ENCODE data around the gene TET2. TPM values are rescaled to one million over a fixed set of nuclear protein-coding genes. Genes with fewer than 3 reads are reported as not detected.

The TET2 gene
- total and polyA plus RNA-seq, 5 donors from 2014 or later, result 9.9 to 53.2 (median 19.7) TPM

DNA sequence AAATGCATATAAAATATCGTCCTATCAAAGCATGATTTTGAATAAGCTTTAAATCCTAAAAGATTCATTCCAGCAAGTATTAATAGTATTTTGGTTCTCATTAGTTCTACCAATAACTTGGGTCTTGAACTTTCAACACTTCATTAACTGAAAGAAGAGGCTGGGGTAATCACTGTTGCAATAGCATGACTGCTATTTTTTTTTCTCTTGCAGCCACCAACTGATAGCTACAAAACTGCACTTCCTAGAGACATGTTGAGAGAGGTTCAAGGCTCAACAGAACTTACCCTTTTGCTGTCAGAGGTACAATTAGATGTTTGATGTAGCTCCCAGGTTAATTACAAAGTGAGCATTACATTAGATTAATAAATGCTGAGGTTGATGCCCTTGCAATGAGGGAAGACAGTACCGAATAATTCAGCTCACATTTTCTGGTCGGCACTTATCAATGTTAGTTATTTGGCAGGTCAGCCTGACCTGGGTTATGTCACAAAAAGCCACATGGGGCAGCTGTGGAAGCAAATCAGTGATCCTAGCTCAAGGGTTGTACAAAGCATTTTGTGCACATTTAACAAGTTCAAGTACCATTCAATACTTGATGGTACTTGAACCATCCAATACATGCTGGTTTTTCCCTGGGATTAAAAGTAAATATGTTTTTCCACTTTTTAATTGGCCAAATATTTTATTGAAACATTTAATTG, 29.9 kb upstream of the TET2 start:
- Histone ChIP-seq H3K9me3 (ENCODE audit: control insufficient read depth in 2 of 2, low read length in 2 of 2) (no peaks in the 10 kb centered on the region), H3K27ac (ENCODE audit: insufficient read depth, low read length, poor library complexity, severe bottlenecking) (no peak overlapping the region), H3K4me1 (ENCODE audit: control insufficient read depth, insufficient read depth, low read length, poor library complexity, severe bottlenecking) (no peaks in the 10 kb centered on the region), H3K36me3 (ENCODE audit: control insufficient read depth, insufficient read depth, low read length) (no peaks in the 10 kb centered on the region), H3K27me3 (ENCODE audit: control insufficient read depth, insufficient read depth, low read length) (peaks cover 4% of the 10 kb centered on the region), H3K4me3 (ENCODE audit: low read depth, low read length) (no peak overlapping the region)
- Mint-ChIP-seq H3K4me3 (no peak overlapping the region), H3K36me3 (no peaks in the 10 kb centered on the region), H3K4me1 (no peaks in the 10 kb centered on the region), H3K9me3 (peaks cover 0 to 2% (median 0%) of the 10 kb centered on the region in 7 donors), H3K27me3 (peaks cover 5% of the 10 kb centered on the region), H3K27ac (no peak overlapping the region)
- no peak for DNase-seq
- ATAC-seq (ENCODE audit: low read depth in 2 of 2), result no peak

DNA sequence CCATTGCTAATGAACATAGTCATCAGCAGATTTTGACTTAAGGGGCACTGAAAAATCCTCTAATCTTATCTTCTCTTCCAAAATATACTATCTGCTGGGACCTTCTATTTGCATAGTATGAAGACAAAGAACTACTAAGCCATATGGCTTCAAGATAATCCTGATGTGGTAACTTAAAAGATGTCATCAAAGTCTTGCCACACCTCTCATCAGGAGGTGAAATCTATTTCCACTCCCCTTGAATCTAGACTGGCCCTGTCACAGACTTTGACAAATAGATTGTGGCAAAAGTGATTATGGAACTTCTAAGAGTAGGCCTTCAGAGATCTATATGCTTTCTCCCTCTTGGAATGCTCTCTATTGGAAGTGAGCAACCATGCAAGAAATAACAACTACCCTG, 27.3 kb upstream of the TET2 start:
- DNase-seq (no peak), ATAC-seq (ENCODE audit: low read depth in 2 of 2) (no peak)
- Mint-ChIP-seq H3K27me3 (peaks cover 1% of the 10 kb centered on the region), H3K27ac (no peak overlapping the region), H3K9me3 (no peaks in the 10 kb centered on the region), H3K4me3 (no peak overlapping the region), H3K4me1 (no peaks in the 10 kb centered on the region), H3K36me3 (no peaks in the 10 kb centered on the region)
- Histone ChIP-seq H3K4me1 (ENCODE audit: control insufficient read depth, insufficient read depth, low read length, poor library complexity, severe bottlenecking) (no peaks in the 10 kb centered on the region), H3K27ac (ENCODE audit: insufficient read depth, low read length, poor library complexity, severe bottlenecking) (no peak overlapping the region), H3K9me3 (ENCODE audit: control insufficient read depth in 2 of 2, low read length in 2 of 2) (no peaks in the 10 kb centered on the region), H3K36me3 (ENCODE audit: control insufficient read depth, insufficient read depth, low read length) (no peaks in the 10 kb centered on the region), H3K4me3 (ENCODE audit: low read depth, low read length) (no peak overlapping the region), H3K27me3 (ENCODE audit: control insufficient read depth, insufficient read depth, low read length) (peaks cover 4% of the 10 kb centered on the region)

DNA sequence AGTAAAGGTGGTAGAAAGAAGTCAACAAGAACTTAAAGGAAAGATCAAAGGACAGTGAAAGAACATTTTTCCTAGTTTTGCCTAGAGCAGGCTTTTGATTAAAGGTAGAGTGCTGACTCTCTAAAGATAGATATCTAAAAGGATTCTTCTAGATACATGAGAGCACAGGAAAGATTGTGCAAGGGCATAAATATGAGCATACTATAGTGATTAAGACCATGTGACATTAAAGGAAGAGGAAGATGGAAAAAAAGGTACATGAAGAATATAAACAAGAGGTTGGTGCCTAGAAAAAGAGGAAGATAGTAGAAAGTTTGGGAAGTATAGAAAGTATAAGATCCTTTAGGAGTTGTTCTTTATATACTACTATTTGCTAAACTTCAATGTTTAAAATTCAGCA, 26.1 kb upstream of the TET2 start:
- H3K27ac ChIP-seq (ENCODE audit: insufficient read depth, low read length, poor library complexity, severe bottlenecking), result no peak overlapping the region
- no peaks in the 10 kb centered on the region for H3K4me1 Mint-ChIP-seq
- H3K9me3 Mint-ChIP-seq, result no peaks in the 10 kb centered on the region
- H3K27me3 Mint-ChIP-seq, result no peaks in the 10 kb centered on the region
- no peak for DNase-seq
- no peaks in the 10 kb centered on the region for H3K9me3 ChIP-seq (ENCODE audit: control insufficient read depth in 2 of 2, low read length in 2 of 2)
- H3K4me3 Mint-ChIP-seq, result no peak overlapping the region
- no peak for ATAC-seq (ENCODE audit: low read depth in 2 of 2)
- no peak overlapping the region for H3K4me3 ChIP-seq (ENCODE audit: low read depth, low read length)
- no peaks in the 10 kb centered on the region for H3K36me3 Mint-ChIP-seq
- no peak overlapping the region for H3K27ac Mint-ChIP-seq
- no peaks in the 10 kb centered on the region for H3K36me3 ChIP-seq (ENCODE audit: control insufficient read depth, insufficient read depth, low read length)
- no peaks in the 10 kb centered on the region for H3K4me1 ChIP-seq (ENCODE audit: control insufficient read depth, insufficient read depth, low read length, poor library complexity, severe bottlenecking)
- H3K27me3 ChIP-seq (ENCODE audit: control insufficient read depth, insufficient read depth, low read length), result peaks cover under 1% of the 10 kb centered on the region

DNA sequence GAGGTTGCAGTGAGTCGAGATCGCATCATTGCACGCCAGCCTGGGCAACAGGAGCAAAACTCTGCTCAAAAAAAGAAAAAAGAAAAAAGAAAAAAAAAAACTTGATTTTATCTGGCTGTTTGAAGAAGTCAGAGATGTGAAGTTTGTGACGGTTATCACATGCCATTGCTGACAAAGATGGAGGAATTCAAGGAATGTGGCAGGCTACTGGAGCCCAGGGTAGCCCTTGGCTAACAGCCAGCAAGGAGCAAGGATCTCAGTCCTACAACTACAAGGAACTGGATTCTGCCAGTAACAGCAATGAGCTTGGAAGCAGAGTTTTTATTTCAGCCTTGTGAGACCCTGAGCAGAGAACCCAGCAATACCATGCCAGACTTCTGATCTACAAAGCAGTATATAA, 24.3 kb upstream of the TET2 start:
- Mint-ChIP-seq H3K27ac (no peak overlapping the region), H3K36me3 (no peaks in the 10 kb centered on the region), H3K9me3 (no peaks in the 10 kb centered on the region), H3K27me3 (no peaks in the 10 kb centered on the region), H3K4me3 (no peak overlapping the region), H3K4me1 (no peaks in the 10 kb centered on the region)
- DNase-seq (no peak), ATAC-seq (ENCODE audit: low read depth in 2 of 2) (no peak)
- no peak overlapping the region for H3K27ac ChIP-seq (ENCODE audit: insufficient read depth, low read length, poor library complexity, severe bottlenecking)
- no peaks in the 10 kb centered on the region for H3K27me3 ChIP-seq (ENCODE audit: control insufficient read depth, insufficient read depth, low read length)
- no peaks in the 10 kb centered on the region for H3K36me3 ChIP-seq (ENCODE audit: control insufficient read depth, insufficient read depth, low read length)
- H3K9me3 ChIP-seq (ENCODE audit: control insufficient read depth in 2 of 2, low read length in 2 of 2), result no peaks in the 10 kb centered on the region
- no peaks in the 10 kb centered on the region for H3K4me1 ChIP-seq (ENCODE audit: control insufficient read depth, insufficient read depth, low read length, poor library complexity, severe bottlenecking)
- no peak overlapping the region for H3K4me3 ChIP-seq (ENCODE audit: low read depth, low read length)

DNA sequence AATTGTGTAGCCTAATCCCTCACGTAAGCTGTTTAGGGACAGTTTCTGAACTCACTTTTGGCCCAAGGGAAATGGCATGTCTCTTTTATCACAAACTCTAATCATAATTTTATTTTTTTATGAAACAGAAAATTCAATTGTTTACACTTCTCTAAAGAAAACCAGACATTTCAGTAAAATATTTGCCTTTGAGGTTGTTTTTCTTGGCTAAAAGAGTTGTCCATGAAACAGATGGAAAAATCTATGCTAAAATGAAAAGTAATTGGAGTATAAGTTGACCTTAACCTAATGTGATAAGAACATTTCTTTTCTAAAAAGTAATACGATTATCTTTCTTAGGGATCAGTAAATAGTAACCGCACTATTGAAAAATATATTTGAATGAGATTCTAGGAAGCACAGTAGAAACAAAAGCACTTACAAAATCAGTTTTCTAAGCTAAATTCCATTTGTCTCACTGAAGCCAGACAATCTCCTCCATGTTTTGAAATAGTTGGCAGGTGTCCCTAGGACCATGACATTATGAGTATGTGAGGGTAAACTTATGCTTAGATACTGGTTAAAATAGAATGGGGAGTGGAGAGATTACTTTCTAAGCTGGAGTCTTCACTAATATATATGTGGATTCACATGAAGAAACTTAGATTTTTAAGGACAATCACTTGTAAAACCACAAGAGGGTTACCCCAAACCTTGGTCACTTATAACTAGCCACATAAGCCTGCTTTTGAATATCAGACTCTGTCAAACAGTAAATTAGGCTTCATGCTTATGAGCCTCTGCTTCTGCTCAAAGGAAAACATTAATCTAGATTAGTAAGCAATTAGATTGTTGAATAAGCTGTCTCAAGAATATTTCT, 20.1 kb upstream of the TET2 start:
- DNase-seq, result no peak
- no peaks in the 10 kb centered on the region for H3K27me3 Mint-ChIP-seq
- ATAC-seq (ENCODE audit: low read depth in 2 of 2), result no peak
- H3K27ac ChIP-seq (ENCODE audit: insufficient read depth, low read length, poor library complexity, severe bottlenecking), result no peak overlapping the region
- H3K4me3 Mint-ChIP-seq, result no peak overlapping the region
- no peak overlapping the region for H3K27ac Mint-ChIP-seq
- H3K9me3 ChIP-seq (ENCODE audit: control insufficient read depth in 2 of 2, low read length in 2 of 2), result no peaks in the 10 kb centered on the region
- no peaks in the 10 kb centered on the region for H3K9me3 Mint-ChIP-seq
- H3K4me1 ChIP-seq (ENCODE audit: control insufficient read depth, insufficient read depth, low read length, poor library complexity, severe bottlenecking), result no peaks in the 10 kb centered on the region
- no peaks in the 10 kb centered on the region for H3K4me1 Mint-ChIP-seq
- no peaks in the 10 kb centered on the region for H3K36me3 Mint-ChIP-seq
- H3K27me3 ChIP-seq (ENCODE audit: control insufficient read depth, insufficient read depth, low read length), result no peaks in the 10 kb centered on the region
- no peak overlapping the region for H3K4me3 ChIP-seq (ENCODE audit: low read depth, low read length)
- H3K36me3 ChIP-seq (ENCODE audit: control insufficient read depth, insufficient read depth, low read length), result no peaks in the 10 kb centered on the region

DNA sequence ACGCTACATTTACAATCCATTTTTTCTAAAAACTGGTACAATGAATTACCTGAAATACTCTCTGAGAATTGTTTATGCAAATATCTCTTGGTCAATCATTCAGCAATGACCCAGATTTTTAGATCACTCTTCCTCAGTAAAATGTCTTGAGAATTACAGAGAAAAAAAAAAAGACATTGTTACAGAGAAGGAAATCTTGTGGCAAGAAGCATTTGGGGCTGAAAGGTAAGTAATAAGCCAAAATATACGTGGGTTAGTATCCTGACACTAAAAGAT, 19.6 kb upstream of the TET2 start:
- H3K27ac Mint-ChIP-seq, result no peak overlapping the region
- H3K27me3 ChIP-seq (ENCODE audit: control insufficient read depth, insufficient read depth, low read length), result no peaks in the 10 kb centered on the region
- H3K4me3 ChIP-seq (ENCODE audit: low read depth, low read length), result no peak overlapping the region
- no peaks in the 10 kb centered on the region for H3K9me3 ChIP-seq (ENCODE audit: control insufficient read depth in 2 of 2, low read length in 2 of 2)
- H3K4me1 Mint-ChIP-seq, result no peaks in the 10 kb centered on the region
- no peak overlapping the region for H3K4me3 Mint-ChIP-seq
- no peaks in the 10 kb centered on the region for H3K27me3 Mint-ChIP-seq
- H3K36me3 Mint-ChIP-seq, result no peaks in the 10 kb centered on the region
- DNase-seq, result no peak
- ATAC-seq (ENCODE audit: low read depth in 2 of 2), result no peak
- H3K4me1 ChIP-seq (ENCODE audit: control insufficient read depth, insufficient read depth, low read length, poor library complexity, severe bottlenecking), result no peaks in the 10 kb centered on the region
- no peaks in the 10 kb centered on the region for H3K36me3 ChIP-seq (ENCODE audit: control insufficient read depth, insufficient read depth, low read length)
- H3K9me3 Mint-ChIP-seq, result no peaks in the 10 kb centered on the region
- no peak overlapping the region for H3K27ac ChIP-seq (ENCODE audit: insufficient read depth, low read length, poor library complexity, severe bottlenecking)

DNA sequence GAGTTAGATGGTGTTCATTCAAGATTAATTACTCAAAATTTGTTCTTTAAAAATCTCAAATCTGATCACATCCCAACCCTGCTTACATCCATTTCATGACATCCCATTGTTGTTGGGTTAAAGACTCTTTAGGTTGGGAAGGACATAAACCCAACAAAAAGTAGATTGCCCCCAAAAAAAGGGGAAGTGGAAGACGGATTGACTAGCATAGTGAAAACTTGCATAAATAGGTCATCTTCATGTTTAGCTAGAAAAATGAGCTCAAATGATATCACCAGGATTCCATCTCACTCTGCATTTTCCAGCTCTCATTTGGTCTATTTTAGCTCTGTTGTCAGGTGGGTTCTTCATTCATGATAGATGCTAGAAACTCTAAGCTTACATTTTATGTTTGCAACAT, 18.5 kb upstream of the TET2 start:
- Histone ChIP-seq H3K4me3 (ENCODE audit: low read depth, low read length) (no peak overlapping the region), H3K27ac (ENCODE audit: insufficient read depth, low read length, poor library complexity, severe bottlenecking) (no peak overlapping the region), H3K4me1 (ENCODE audit: control insufficient read depth, insufficient read depth, low read length, poor library complexity, severe bottlenecking) (no peaks in the 10 kb centered on the region), H3K27me3 (ENCODE audit: control insufficient read depth, insufficient read depth, low read length) (no peaks in the 10 kb centered on the region), H3K9me3 (ENCODE audit: control insufficient read depth in 2 of 2, low read length in 2 of 2) (no peaks in the 10 kb centered on the region), H3K36me3 (ENCODE audit: control insufficient read depth, insufficient read depth, low read length) (no peaks in the 10 kb centered on the region)
- no peaks in the 10 kb centered on the region for H3K27me3 Mint-ChIP-seq
- no peak overlapping the region for H3K4me3 Mint-ChIP-seq
- H3K27ac Mint-ChIP-seq, result no peak overlapping the region
- no peaks in the 10 kb centered on the region for H3K9me3 Mint-ChIP-seq
- H3K36me3 Mint-ChIP-seq, result no peaks in the 10 kb centered on the region
- no peak for DNase-seq
- no peaks in the 10 kb centered on the region for H3K4me1 Mint-ChIP-seq
- no peak for ATAC-seq (ENCODE audit: low read depth in 2 of 2)
